ENCODE results near the gene CYB5R2.

- TF ChIP-seq CTCF (conservative IDR thresholded peaks at IDR 0.05; ENCODE audit: low read depth, low read length): no peak
- no peak for TF ChIP-seq EZH2 (IDR thresholded peaks at IDR 0.05; ENCODE audit: borderline replicate concordance, low read depth, low read length, poor library complexity, severe bottlenecking)
Measured at GRCh38 chr11:7628660-7629059, 44.6 kb downstream of the CYB5R2 start.

Data from A673 (cell line).